Activated CD8-positive, alpha-beta memory T cell treated with anti-CD3 and anti-CD28 coated beads for 24 hours (primary cell): ENCODE data around the gene SIRT7.
"Not testable (repeated sequence)": the region's sequence is repeated elsewhere in the genome, so short reads cannot be mapped to it uniquely, and the experiment has no call there.

ENCODE experiments used
- DNase-seq: peaks from one replicate; pipeline ENCODE4 v3.0.0-alpha.2; 2020

Gene SIRT7

DNA sequence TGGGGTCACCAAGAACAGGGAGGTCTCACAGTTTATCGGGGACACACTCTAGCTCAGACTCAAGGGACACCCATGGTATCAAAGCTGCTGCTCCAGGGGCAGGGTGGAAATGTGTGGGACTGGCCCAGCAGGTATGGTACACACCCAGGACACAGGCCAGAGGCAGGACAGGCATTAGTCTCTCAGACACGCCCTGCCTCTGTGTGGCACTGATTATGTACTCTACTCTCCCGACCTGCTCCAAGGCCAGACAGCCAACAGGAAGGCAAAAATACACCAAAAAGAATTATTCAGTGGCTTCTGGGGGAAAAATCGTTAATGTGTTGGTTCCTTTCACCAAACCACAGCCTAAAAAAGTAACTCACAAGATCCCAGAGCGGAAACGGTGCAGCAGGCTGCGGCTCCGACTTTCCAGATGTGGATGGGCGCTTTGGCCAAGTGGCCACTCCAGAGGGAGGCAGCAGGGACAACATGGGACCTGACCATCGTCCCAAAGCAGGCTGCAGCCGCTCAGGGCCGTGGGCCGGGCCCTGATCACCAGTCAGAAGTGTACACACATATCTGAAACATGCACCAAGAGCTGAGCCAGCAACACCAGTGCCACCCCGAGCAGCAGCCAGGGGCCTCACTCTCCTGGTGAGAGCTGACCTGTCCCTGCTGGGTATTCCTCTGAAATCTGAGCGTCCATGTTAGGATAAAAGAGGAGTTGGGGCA lies 1.0 kb upstream of the SIRT7 start:
- no peak for DNase-seq

DNA sequence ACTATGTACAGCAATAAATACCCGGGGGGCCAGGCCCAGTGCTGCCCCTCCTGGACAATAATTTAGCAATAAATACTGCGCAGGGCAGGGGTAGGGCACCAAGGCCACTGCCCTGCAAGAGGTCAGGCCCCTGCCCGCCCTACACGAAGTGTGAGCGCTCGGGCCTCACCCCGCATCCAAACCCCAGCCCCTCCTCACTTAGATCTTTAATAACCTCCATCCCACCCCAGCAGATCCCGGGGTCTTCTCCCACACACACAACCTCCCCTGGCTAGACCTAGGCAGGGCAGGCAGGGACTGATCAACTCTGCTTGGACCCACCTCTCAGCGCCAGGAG lies 325 bp upstream of the SIRT7 start:
- DNase-seq = not testable (repeated sequence)

GRCh38 chr17:81916234-81917001 lies 1.6 kb downstream of the SIRT7 start:
- DNase-seq = no peak

GRCh38 chr17:81915331-81915730 lies 2.6 kb downstream of the SIRT7 start:
- no peak for DNase-seq

GRCh38 chr17:81914103-81914850 lies 3.7 kb downstream of the SIRT7 start:
- DNase-seq = no peak

GRCh38 chr17:81913394-81914102 lies 4.4 kb downstream of the SIRT7 start:
- DNase-seq = no peak

DNA sequence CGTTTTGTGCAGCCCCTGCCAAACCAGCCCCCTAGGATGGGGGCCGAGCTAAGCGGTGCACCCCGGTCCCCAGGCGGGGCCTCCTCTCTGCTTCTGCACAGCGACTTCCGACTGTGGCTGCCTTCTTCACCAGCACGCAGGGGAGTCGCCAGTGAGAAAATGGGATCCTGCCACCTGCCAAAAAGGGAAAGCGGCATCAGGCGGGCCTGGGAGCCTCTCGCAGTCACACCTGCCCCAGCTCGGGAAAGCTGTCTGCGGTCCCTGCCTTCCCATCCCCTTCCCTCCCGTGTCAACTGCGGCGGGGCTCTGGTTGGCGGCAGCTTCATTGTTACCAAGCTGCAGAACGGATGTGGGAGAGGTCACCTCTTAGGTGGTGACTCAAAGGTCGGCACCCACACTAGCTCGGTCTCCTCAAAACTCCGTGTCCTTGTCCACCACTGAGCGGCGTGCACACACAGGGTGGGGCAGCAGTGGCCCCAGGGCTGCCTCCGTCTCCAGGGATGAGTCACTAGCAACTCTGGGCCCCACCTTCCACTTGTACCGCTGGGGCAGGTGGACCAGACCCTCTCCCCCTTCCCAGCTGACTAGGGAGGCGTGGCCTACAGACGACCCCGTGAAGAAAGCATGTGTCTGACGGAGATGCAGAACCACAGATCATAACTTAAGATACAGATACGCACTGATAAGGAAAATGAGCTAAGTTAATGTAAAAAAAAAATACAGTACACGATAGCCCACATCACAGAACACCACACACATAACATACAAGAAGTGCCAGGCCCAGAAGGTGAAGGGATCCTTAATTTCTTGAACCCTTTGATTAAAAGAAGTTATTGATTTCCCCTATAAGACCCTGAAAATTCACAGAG lies 5.3 kb downstream of the SIRT7 start:
- no peak for DNase-seq

DNA sequence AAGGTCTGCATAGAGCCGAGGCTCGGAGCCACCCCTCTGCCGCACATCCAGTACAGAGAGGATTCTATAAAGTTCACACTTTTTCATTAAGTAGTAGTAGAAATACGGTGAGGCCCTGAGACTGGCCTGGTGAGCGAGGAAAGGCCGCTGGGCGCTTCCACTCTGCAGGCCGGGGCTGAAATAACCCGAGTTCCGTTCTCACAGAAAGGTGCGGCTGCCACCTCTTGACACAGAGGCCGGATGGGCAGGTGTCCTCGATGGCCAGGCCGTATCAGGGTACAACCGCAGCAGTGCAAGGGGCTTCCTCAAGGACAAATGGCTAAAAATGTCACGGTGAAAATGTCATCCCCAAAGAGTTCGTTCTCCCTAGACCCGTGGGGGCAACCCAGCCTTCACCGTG lies 6.0 kb downstream of the SIRT7 start:
- no peak for DNase-seq

DNA sequence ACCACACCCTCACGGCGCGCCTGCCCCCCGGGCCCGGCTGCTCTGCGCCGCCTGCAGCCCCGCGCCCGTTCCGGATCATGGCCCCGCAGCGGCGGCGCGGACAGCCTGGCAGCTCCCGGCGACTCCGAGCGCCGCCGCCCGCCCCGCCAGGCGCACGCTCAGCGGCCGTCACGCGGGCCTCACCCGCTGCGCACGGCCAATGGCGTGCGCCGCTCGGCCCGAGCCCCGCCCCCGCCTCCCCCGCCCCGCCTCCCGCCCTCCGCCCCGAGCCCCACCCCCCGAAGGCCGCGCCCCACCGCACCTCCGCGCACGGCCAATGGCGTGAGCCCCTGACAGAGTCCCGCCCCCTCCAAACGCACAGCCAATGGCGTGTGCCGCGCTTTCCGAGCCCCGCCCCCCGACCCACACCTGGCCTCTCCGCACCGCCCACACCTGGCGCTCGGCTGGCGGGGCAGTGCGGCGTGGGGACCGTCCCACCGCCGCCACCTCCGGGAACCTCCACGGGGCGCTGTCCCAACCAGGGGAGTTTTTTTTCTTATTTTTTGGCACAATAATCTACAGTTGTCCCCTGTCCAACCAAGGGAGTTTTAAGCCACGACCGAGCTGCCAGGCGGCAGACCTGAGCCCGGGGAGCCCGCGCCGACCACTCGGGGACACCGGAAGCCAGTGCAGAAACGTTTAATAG lies 6.6 kb downstream of the SIRT7 start, which contains the start of gene PCYT2:
PCYT2 (minus strand) TSS at position 123 of the 685 bp plus-strand sequence; CDS start at position 79, 44 bp downstream.
- peak; percentile 95 for DNase-seq

DNA sequence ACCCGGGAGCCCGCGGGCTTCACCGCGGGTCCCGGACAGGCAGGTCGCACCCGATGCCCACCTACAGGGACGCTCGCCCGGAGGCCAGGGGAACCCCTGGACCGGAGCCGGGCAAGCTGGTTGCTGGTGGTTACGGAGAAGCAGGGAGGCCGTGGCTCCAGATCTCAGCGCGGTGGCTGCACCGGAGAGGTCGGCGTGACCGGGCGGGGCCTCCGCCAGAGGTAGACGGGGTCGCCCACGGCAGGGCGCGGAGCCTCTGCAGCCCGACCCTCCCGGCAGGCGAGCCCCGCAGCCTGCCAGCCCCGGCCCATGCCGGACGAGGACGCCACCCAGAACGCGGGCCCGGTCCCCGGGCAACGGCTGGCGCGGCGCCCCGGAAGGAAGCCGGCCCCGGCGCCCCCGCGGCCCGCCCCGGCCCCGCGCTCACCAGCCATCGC lies 7.1 kb downstream of the SIRT7 start:
- no peak for DNase-seq

DNA sequence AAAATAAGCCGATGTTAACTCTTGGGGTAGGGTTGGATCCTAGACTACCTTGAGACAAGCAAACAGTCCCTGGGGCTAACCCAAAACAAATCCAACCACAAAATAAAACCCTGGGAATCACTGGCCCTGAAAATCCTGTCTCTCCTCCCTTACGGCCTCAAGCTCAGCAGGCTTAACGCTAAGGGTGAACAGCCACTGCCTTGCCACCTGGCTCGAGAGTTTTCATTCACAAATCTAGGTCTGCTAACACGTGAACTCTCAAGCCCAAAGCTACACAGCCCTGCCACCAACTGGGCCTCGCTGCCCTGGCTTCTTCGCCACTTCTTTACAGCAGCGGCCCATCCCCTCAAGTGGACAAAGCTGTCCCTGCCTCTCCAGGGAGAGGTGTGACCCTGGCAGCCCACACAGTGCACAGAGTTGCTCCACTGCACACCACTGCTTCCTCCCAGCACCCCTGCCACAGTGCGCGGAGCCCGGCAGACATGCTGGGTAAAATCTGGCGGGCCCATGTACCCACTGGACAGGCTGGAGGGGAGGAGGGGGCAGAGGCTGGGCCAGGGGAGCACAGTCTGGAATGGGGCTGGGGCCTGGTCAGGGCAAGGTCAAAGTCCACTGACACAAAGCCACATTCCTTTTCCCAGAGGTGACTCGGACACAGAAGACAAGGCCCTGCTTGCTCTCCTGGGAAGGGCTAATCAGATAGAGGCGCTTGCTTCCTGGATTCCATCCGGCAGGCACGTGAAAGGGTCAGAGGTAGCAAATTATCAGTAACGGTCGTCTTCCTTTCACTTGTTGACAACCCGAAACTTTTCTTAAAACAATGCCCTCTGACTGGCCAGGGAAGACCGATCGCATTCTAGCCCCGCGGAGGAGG lies 7.8 kb downstream of the SIRT7 start:
- no peak for DNase-seq

DNA sequence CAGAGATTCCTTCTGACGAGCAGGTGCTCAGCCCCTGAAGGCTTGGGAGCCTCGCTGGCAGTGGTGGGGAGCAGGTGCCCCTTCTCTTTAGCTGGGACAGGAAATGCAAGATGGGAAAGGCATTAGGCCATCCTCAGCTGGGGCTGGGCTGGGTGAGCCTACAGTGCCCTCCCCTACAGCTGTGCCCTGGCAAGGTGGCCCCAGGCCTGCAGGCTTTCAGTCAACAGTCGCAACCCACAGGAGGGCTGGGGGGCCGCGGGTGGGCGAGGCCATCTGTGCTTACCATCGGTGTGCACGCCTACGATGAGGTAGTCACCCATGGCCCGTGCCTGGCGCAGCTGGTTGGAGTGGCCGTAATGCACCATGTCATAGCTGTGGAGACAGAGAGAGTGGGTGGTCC lies 8.7 kb downstream of the SIRT7 start:
- no peak for DNase-seq

- DNase-seq = no peak
These were observed 9.2 kb downstream of the SIRT7 start for GRCh38 chr17:81908793-81909192.

GRCh38 chr17:81907219-81908145 lies 10.5 kb downstream of the SIRT7 start:
- no peak for DNase-seq

DNA sequence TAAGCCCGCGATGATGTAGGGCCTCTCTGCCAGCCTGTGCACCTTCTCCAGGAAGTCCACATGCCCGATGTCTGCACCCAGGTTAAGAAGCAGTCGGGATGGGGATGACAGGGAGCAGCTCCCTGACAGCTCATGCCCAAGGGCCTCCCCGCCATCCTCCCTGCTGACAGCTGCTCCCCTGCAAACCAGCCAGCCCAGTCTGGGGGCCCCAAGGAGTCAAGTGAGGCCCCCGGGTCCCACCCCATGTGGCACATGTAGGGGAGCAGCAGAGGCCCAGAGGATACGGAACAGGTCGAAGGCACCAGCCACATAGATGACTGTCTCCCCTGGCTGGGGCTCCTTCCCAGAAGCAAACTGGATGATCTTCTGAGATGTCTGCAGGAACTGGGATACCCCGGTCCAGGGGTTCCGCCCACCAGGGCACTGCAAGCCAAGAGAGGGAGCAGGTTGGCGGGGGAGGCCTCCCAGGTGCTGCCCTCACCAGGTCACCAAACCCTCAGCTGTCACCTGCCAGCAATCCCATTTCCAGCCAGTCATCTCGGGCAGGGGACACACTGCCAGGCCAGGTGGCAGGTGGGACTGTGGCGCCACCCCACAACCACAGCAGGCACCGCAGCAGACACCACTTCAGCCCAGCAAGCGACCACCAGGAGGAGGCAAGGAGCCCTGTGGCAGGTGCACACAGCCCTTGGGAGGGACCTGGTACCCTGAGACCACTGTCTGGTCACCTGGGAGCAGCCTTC lies 11.3 kb downstream of the SIRT7 start:
- DNase-seq = no peak

DNA sequence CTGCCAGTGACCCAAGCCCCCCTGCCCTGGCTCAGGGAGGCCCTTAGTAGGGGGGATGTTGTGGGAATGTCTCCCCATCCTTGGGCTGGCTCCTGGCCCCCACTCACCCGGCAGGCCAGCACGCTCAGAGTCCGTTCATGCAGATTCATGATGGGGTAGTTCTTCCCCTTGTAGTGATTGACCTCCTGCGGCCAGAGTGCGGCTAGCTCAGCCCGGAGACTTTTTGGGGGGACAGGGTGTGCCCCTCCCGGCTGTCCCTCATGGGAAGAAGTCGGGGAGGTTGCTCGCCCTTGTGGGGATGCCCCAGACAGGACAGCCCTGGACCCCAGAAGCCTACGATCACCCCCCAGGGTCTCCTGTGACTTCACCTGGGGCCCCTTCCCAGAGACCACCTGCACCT lies 12.0 kb downstream of the SIRT7 start:
- no peak for DNase-seq

GRCh38 chr17:81905424-81905875 lies 12.5 kb downstream of the SIRT7 start:
- DNase-seq = no peak
